Astrocyte of the cerebellum (primary cell): Measurements from ENCODE around the gene ALKBH3.
A peak's percentile ranks its signal among the peaks of the same experiment; 100 is the strongest.

Experiments
- DNase-seq: peaks from one replicate; pipeline ENCODE4 v3.0.0-alpha.2; 2011; ENCODE audit warnings: low read depth
- H3K4me3 ChIP-seq: 2 replicates; pipeline ENCODE4 v1.5.1; 2011; ENCODE audit warnings: mild to moderate bottlenecking, low read depth, low read length, moderate library complexity
- in situ Hi-C: cut with HindIII; loops from 2 replicates; pipeline ENCODE4 v1.10.0; 2017; ENCODE audit warnings: low sequenced_read_pairs
- TF ChIP-seq, protein P1 (sequence below): IDR thresholded peaks from 2 replicates; pipeline ENCODE4 v1.5.1; 2012; ENCODE audit warnings: low read length, low read depth, moderate library complexity, mild to moderate bottlenecking; ENCODE audit errors: missing control alignments

ALKBH3 gene

DNA sequence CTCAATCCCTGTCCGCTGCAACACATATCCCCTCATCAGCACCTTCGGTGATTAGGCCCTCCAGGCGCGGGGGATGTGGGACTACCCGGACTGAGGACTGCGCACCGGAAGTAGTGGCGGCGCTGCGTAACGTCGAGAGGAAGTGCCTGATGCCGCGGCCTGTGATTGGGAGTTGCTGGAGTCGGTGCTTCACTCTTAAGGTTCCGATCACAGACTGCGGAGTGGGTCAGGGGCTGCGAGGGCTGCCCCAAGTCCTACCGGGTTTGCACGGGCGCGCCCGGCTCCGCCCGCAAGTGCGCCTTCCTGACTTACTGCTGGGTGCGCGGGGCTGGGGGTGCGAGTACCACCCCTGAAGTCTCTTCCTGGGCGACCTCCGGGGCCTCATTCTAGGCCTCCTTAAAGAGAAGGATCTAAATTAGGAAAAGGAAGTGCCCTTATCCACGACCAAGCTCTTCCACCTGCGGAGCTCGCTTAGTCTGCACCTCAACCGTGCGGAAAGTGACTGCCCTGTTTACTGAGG, at the start of gene ALKBH3:
Gene ALKBH3 (plus strand): TSS at position 192 of the 520 bp plus-strand sequence. CDS start 1,822 bp downstream, outside the sequence.
- peak within 1 kb of the TSS; percentile 71 for H3K4me3 ChIP-seq

DNA sequence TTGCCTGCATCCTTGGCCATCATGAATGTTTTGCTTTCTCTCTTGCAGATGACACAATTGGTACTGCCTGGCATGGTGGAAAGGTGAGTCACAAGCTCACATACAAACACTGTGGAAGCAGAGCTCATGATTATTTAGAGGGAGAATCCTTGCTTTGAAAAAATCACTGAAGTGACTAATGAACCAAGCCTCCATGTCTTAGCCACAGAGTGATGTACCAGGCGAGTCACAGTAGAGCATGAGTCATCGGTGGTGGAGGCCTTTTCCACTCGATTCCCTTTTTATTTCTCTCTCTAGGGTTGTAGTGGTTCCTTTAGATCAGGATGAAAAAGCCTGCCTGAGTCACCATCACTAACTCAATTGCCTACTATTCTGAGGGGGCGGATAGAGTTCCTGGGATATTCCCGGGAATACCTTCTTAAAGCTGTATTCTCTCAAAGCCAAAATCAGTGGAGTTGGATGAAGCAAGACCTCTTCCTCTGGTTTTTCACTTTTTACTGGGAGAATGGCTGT, 49.6 kb upstream of the ALKBH3 start:
- in situ Hi-C loops, result no loop called here
- TF ChIP-seq, protein P1, sequence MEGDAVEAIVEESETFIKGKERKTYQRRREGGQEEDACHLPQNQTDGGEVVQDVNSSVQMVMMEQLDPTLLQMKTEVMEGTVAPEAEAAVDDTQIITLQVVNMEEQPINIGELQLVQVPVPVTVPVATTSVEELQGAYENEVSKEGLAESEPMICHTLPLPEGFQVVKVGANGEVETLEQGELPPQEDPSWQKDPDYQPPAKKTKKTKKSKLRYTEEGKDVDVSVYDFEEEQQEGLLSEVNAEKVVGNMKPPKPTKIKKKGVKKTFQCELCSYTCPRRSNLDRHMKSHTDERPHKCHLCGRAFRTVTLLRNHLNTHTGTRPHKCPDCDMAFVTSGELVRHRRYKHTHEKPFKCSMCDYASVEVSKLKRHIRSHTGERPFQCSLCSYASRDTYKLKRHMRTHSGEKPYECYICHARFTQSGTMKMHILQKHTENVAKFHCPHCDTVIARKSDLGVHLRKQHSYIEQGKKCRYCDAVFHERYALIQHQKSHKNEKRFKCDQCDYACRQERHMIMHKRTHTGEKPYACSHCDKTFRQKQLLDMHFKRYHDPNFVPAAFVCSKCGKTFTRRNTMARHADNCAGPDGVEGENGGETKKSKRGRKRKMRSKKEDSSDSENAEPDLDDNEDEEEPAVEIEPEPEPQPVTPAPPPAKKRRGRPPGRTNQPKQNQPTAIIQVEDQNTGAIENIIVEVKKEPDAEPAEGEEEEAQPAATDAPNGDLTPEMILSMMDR, result no peak
- peak overlapping the region; percentile 11 for H3K4me3 ChIP-seq
- DNase-seq, result peak; percentile 99

More for the DNA sequence above, at the start of gene ALKBH3:
- TF ChIP-seq, protein P1, result no peak
- in situ Hi-C loops, result no loop called here
- peak; percentile 90 for DNase-seq

DNA sequence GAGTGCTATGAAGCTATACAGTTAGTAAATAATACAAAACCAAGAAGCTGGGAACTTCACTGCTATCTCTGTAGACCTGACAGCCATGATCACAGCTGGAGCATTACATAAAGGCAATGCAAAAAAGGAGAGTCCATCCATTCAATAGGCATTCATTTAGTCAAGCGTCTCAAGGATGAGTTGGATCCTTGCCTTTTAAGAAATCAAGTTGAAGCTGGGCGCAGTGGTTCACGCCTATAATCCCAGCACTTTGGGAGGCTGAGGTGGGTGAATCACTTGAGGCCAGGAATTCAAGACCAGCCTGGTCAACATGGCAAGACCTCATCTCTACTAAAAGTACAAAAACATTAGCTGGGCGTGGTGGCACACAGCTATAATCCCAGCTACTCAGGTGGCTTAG, 48.1 kb upstream of the ALKBH3 start:
- DNase-seq, result no peak
- in situ Hi-C loops, result no loop called here
- no peak overlapping the region for H3K4me3 ChIP-seq

DNA sequence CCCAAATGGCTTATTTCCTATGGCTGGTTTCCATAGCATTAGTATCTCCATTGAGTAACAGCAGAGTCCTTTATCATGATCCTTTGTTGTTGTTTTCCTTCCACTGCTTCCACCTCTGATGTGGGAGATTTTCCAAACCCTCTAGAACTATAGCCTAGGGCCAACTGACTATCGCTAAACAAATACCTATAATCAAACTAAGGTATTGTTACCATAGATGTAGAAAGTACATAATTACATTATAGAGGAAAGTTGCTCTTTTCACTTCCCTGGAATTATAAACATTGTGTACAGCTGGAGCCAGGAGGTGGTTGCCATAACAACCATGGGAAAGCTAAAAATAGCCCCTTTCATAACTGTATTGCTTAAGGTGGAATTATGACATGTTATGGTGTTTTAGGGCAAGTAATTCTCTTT, 47.0 kb upstream of the ALKBH3 start:
- no peak overlapping the region for H3K4me3 ChIP-seq
- TF ChIP-seq, protein P1, result no peak
- peak; percentile 32 for DNase-seq
- in situ Hi-C loops, result no loop called here

More for the DNA sequence above, 48.1 kb upstream of the ALKBH3 start:
- TF ChIP-seq, protein P1, result no peak

DNA sequence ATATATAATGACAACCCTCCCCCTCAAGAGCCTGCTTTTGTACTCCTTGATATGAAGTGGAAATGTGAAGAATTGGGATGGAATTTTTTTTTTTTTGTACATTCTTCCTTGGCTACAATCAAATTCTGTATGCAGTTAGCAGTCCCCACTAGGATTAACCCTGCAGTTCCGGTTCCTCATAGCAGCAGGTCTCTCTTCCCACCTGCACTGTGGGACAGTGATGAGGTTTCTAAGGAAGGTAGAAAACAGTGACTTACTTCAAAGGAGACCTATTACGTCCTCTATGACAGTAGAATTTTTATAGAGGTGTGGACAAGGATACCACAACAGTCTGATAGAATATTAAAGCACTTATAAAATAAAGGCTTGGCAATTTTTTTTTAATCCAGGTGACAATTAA, 46.3 kb upstream of the ALKBH3 start:
- TF ChIP-seq, protein P1, result no peak

DNA sequence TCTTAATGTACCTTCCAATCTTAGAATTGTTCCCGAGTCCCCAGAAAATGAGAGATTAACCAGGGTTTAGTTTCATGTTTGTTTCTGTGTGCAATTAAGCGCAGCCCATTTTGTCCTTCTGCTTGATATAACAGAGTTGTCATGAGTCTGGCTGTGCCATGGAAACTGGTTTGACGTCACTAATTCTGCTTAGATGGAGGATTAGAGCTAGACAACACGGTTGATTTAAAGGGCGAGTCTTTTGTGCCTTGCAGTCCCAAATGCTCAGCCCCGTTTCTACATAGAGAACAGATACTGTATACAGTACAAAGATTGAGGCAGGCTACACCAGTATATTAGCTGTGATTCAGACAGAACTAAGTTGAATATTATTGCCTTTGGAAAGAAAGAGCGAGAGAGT, 45.5 kb upstream of the ALKBH3 start:
- H3K4me3 ChIP-seq, result no peak overlapping the region
- in situ Hi-C loops, result no loop called here
- TF ChIP-seq, protein P1, result no peak
- no peak for DNase-seq

More for the DNA sequence above, 46.3 kb upstream of the ALKBH3 start:
- in situ Hi-C loops, result no loop called here
- no peak for DNase-seq
- H3K4me3 ChIP-seq, result no peak overlapping the region

DNA sequence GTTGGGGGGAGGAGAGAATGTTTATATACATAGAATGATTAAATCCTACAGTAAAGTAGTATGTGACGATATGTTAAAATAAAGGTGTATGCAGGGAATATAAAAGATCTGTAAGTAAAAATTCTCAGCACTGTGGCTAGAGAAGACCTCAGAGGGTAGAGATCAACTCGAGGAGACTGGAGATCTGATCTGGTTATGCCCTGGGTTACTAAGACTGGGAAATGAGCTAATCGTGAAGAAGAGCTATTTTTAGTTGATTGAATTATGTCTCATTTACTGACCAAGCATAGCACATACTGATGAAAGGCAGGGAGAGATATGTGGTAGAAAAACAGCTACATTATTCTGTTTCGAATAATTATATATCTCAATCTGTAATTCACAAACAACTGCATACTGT, 42.8 kb upstream of the ALKBH3 start:
- no peak overlapping the region for H3K4me3 ChIP-seq
- no peak for DNase-seq
- in situ Hi-C loops, result no loop called here
- TF ChIP-seq, protein P1, result no peak
